ENCODE measurements around the gene ERICH2.

Gene ERICH2

GRCh38 chr2:170817093-170818035, 47.2 kb downstream of the ERICH2 start:
- no peak for DNase-seq (ENCODE audit: low read depth)

GRCh38 chr2:170818036-170818751, 48.0 kb downstream of the ERICH2 start:
- DNase-seq (ENCODE audit: low read depth), result no peak

- no peak for DNase-seq (ENCODE audit: low read depth)
Measured at GRCh38 chr2:170818752-170819470, 48.7 kb downstream of the ERICH2 start.

GRCh38 chr2:170819680-170820664, 49.8 kb downstream of the ERICH2 start:
- DNase-seq (ENCODE audit: low read depth), result no peak

GRCh38 chr2:170820757-170821530, 50.8 kb downstream of the ERICH2 start:
- no peak for DNase-seq (ENCODE audit: low read depth)

- no peak for DNase-seq (ENCODE audit: low read depth)
Measured at GRCh38 chr2:170821531-170822289, 51.5 kb downstream of the ERICH2 start.

- DNase-seq (ENCODE audit: low read depth), result no peak
Measured at GRCh38 chr2:170822290-170823087, 52.3 kb downstream of the ERICH2 start.

- DNase-seq (ENCODE audit: low read depth), result no peak
Measured at GRCh38 chr2:170823088-170823897, 53.1 kb downstream of the ERICH2 start.

- no peak for DNase-seq (ENCODE audit: low read depth)
Measured at GRCh38 chr2:170823898-170824215, 53.7 kb downstream of the ERICH2 start.

- no peak for DNase-seq (ENCODE audit: low read depth)
Measured at GRCh38 chr2:170824526-170825015, 54.4 kb downstream of the ERICH2 start.

- DNase-seq (ENCODE audit: low read depth), result no peak
Measured at GRCh38 chr2:170827841-170828532, 57.8 kb downstream of the ERICH2 start.

GRCh38 chr2:170828533-170828916, 58.3 kb downstream of the ERICH2 start:
- no peak for DNase-seq (ENCODE audit: low read depth)

- no peak for DNase-seq (ENCODE audit: low read depth)
Measured at GRCh38 chr2:170829036-170829435, 58.9 kb downstream of the ERICH2 start.

GRCh38 chr2:170830166-170830565, 60.0 kb downstream of the ERICH2 start:
- DNase-seq (ENCODE audit: low read depth), result no peak

- no peak for DNase-seq (ENCODE audit: low read depth)
Measured at GRCh38 chr2:170831115-170831514, 60.9 kb downstream of the ERICH2 start.

- no peak for DNase-seq (ENCODE audit: low read depth)
Measured at GRCh38 chr2:170836027-170836426, 65.8 kb downstream of the ERICH2 start.

GRCh38 chr2:170840717-170841210, 70.6 kb downstream of the ERICH2 start:
- no peak for DNase-seq (ENCODE audit: low read depth)

Measured in stimulated activated CD8-positive, alpha-beta memory T cell treated with anti-CD3 and anti-CD28 coated beads, Interleukin-12 subunit alpha, Interleukin-12 subunit beta, amount 100 ng/mL, for 1 hour (primary cell).